Measurements from ENCODE around the gene GRID1.

DNA sequence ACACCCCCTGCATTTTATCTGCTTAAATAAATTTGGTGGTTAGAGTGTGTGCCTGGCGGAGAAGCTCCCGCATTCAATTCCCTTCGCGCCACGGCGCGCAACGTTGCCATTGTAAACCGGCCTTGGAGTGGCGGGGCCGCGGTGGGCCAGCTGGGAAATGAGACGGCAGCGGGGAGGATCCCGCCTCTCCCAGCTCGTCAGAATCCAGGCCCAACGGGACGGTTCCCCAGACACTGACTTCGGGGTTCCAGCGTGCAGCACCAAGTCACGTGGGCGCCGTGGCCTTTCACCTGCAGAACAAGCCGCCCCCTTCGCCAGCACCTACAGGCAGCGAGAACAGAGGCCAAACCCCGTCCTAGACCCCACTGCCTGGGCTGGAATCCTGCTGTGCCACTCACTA, 103.4 kb downstream of the GRID1 start:
- TF ChIP-seq, protein P1, sequence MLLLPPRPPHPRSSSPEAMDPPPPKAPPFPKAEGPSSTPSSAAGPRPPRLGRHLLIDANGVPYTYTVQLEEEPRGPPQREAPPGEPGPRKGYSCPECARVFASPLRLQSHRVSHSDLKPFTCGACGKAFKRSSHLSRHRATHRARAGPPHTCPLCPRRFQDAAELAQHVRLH (tag by site-specific recombination; IDR thresholded peaks at IDR 0.05): no peak
- TF ChIP-seq ZNF266 (tag by site-specific recombination; IDR thresholded peaks at IDR 0.05; ENCODE audit: low read depth): no peak
- TF ChIP-seq ZNF701 (tag by site-specific recombination; IDR thresholded peaks at IDR 0.05): no peak
